B cell (primary cell): ENCODE results near the gene SLC38A1. TPM values are rescaled to one million over a fixed set of nuclear protein-coding genes. Genes with fewer than 3 reads are reported as not detected.

Source experiments
- ATAC-seq: fragments of 200-7000 bp; cut with Tn5 transposase; one replicate; pipeline ENCODE4 v1.10.0; 2021; ENCODE audit warnings: low read depth, mild to moderate bottlenecking, moderate number of reproducible peaks, moderate library complexity
- CTCF ChIA-PET: fragments of 350-600 bp; sonication (Branson Sonifier 250); formaldehyde crosslinking; loops from one replicate; lab custom pipeline; 2021; ENCODE audit warnings: antibody characterized with exemption, inconsistent platforms; lab: Charles Lee
- POLR2A ChIA-PET: fragments of 350-600 bp; sonication (Branson Sonifier 250); formaldehyde crosslinking; loops from one replicate; lab custom pipeline; 2021; ENCODE audit warnings: antibody characterized with exemption; lab: Charles Lee
- DNase-seq: peaks from one replicate; pipeline ENCODE4 v3.0.0; 2013
- H2AFZ ChIP-seq: 2 replicates; pipeline ENCODE4 v1.6.1; 2012; ENCODE audit warnings: mild to moderate bottlenecking, low read depth, low read length; ENCODE audit not compliant: insufficient read depth, poor library complexity, severe bottlenecking
- H3K27ac ChIP-seq, 2 donors: 1 replicate in 1 of 2; 2 replicates in 1 of 2; pipeline ENCODE4 v1.5.1; 2012 to 2013; ENCODE audit warnings: low read length in 2 of 2, mild to moderate bottlenecking in 2 of 2, moderate library complexity in 1 of 2
- H3K27me3 ChIP-seq, 4 experiments: fragments of 200-600 bp in 1 of 4; sonication (generic) in 1 of 4; replicated peaks in 1 of 4; 1 replicate in 2 of 4; 2 replicates in 2 of 4; pipeline versions ENCODE4 v1.6.1 to v1.7.0; 2013 to 2016; ENCODE audit warnings: low read length in 3 of 4, mild to moderate bottlenecking in 2 of 4, mixed read lengths in 1 of 4, moderate library complexity in 1 of 4; ENCODE audit not compliant: insufficient read depth in 4 of 4, control insufficient read depth in 3 of 4; ENCODE audit errors: control extremely low read depth in 1 of 4
- H3K36me3 ChIP-seq, 2 experiments: replicated peaks in 1 of 2; 1 replicate in 1 of 2; 2 replicates in 1 of 2; pipeline versions ENCODE4 v1.6.1 to v1.7.1; 2013; ENCODE audit warnings: low read length in 1 of 2; ENCODE audit not compliant: insufficient read depth in 2 of 2, control insufficient read depth in 1 of 2; ENCODE audit errors: control extremely low read depth in 1 of 2, extremely low read depth in 1 of 2
- H3K4me1 ChIP-seq, 2 donors: fragments of 200-600 bp in 1 of 2; sonication (generic) in 1 of 2; 1 replicate in 1 of 2; 2 replicates in 1 of 2; pipeline versions ENCODE4 v1.5.1 to v1.6.1; 2013 to 2017; ENCODE audit warnings: low read length in 2 of 2; ENCODE audit not compliant: control insufficient read depth in 2 of 2, insufficient read depth in 2 of 2
- H3K4me2 ChIP-seq: replicated peaks from 2 replicates; pipeline ENCODE3; 2012; ENCODE audit warnings: mild to moderate bottlenecking, low read depth, low read length; ENCODE audit not compliant: poor library complexity, severe bottlenecking
- H3K4me3 ChIP-seq, 5 experiments: fragments of 200-600 bp in 1 of 5; sonication (generic) in 1 of 5; 1 replicate in 3 of 5; 2 replicates in 2 of 5; pipeline versions ENCODE4 v1.5.1 to v1.7.0; 2011 to 2016; ENCODE audit warnings: low read length in 4 of 5, mild to moderate bottlenecking in 4 of 5, low read depth in 2 of 5, control low read depth in 1 of 5, moderate library complexity in 1 of 5; ENCODE audit not compliant: insufficient read depth in 1 of 5; ENCODE audit errors: control extremely low read depth in 1 of 5, extremely low read depth in 1 of 5
- H3K79me2 ChIP-seq: fragments of 200-600 bp; sonication (generic); one replicate; pipeline ENCODE4 v1.6.0; 2016; ENCODE audit warnings: low read length; ENCODE audit not compliant: control insufficient read depth, insufficient read depth
- H3K9ac ChIP-seq: fragments of 200-600 bp; sonication (generic); 2 replicates; pipeline ENCODE4 v1.6.1; 2017; ENCODE audit warnings: mild to moderate bottlenecking, low read length, moderate library complexity
- H3K9me3 ChIP-seq, 3 donors: one replicate each; pipeline versions ENCODE4 v1.6.1 to v1.7.1; 2013; ENCODE audit warnings: low read length in 2 of 3; ENCODE audit not compliant: control insufficient read depth in 2 of 3, insufficient read depth in 1 of 3; ENCODE audit errors: control extremely low read depth in 1 of 3
- H4K20me1 ChIP-seq: 2 replicates; pipeline ENCODE4 v1.6.0; 2012; ENCODE audit warnings: mild to moderate bottlenecking, low read length; ENCODE audit not compliant: insufficient read depth, control insufficient read depth, poor library complexity, severe bottlenecking
- H3K27ac Mint-ChIP-seq: one replicate; pipeline ENCODE4 v1.8.0; 2021; ENCODE audit warnings: mixed read lengths
- H3K27me3 Mint-ChIP-seq: one replicate; pipeline ENCODE4 v1.8.0; 2021; ENCODE audit warnings: mixed read lengths
- H3K4me1 Mint-ChIP-seq: one replicate; pipeline ENCODE4 v1.8.0; 2021; ENCODE audit warnings: mixed read lengths
- H3K4me3 Mint-ChIP-seq: one replicate; pipeline ENCODE4 v1.8.0; 2021; ENCODE audit warnings: mixed read lengths
- H3K9me3 Mint-ChIP-seq: one replicate; pipeline ENCODE4 v1.8.0; 2022; ENCODE audit warnings: mixed read lengths; ENCODE audit not compliant: insufficient read depth
- CTCF ChIP-seq: fragments of 200-600 bp; IDR thresholded peaks from one replicate; pipeline ENCODE4 v1.8.0; 2022; ENCODE audit warnings: antibody characterized with exemption, mild to moderate bottlenecking
- EZH2 ChIP-seq: IDR thresholded peaks from 2 replicates; pipeline ENCODE4 v1.6.1; 2012; ENCODE audit warnings: borderline replicate concordance, low read depth, mild to moderate bottlenecking, moderate library complexity, low read length; ENCODE audit not compliant: insufficient read depth, poor library complexity, severe bottlenecking
- WGBS: methylation state at CpG from one replicate; pipeline ENCODE4 v1.1.5; 2013; ENCODE audit warnings: missing lambda C conversion rate; ENCODE audit not compliant: insufficient coverage; 5-methylcytosine and 5-hydroxymethylcytosine counted together
- intact Hi-C: fragments of 100-400 bp; cut with micrococcal nuclease; formaldehyde crosslinking; loops from one replicate; pipeline ENCODE4 v1.10.0; 2022
- polyA plus RNA-seq: library from polyadenylated mRNA; depleted of rRNA; stranded (reverse); fragments of >200 nt; gene quantifications from 2 replicates; pipeline ENCODE4 v1.2.3, GENCODE V29; 2012
- total RNA-seq, 2 donors: library from RNA; stranded (reverse); fragments of 120-200 nt in 1 of 2; gene quantifications; 1 replicate in 1 of 2; 2 replicates in 1 of 2; pipeline versions ENCODE4 v1.2.3 to v1.2.4, GENCODE V29; 2013 to 2022

Gene SLC38A1
- total and polyA plus RNA-seq, 2 donors (not counting 1 experiment from before 2014, with no cell fraction given), result 38.1 to 205 TPM

- CTCF ChIA-PET, result interaction anchor here (0.9 to 1.6 kb wide), 2 partner anchors 16 to 158 kb away, joined by 3 read pairs; no protein-coding TSS in a partner anchor
- H3K27me3 Mint-ChIP-seq, result peaks cover 20% of the 10 kb centered on the region
- no peak for DNase-seq
- H3K4me1 ChIP-seq, result no peaks in the 10 kb centered on the region
- peaks cover 2% of the 10 kb centered on the region for H3K4me1 Mint-ChIP-seq
- H3K79me2 ChIP-seq, result no peaks in the 10 kb centered on the region
- H2AFZ ChIP-seq, result no peak overlapping the region
- peaks cover 0 to 5% (median 3%) of the 10 kb centered on the region in 4 experiments for H3K27me3 ChIP-seq
- ATAC-seq, result no peak
- H4K20me1 ChIP-seq, result no peaks in the 10 kb centered on the region
- WGBS, result 100% methylated on average over 1 of the region's 2 CpGs
- intact Hi-C loops, result no loop called here
- H3K4me2 ChIP-seq, result no peak overlapping the region
- H3K27ac ChIP-seq, result no peak overlapping the region
- H3K9me3 ChIP-seq, result no peaks in the 10 kb centered on the region
- H3K4me3 Mint-ChIP-seq, result no peak overlapping the region
- no peak overlapping the region for H3K4me3 ChIP-seq
- no peaks in the 10 kb centered on the region for H3K9me3 Mint-ChIP-seq
- no peak overlapping the region for H3K9ac ChIP-seq
- H3K36me3 ChIP-seq, result no peaks in the 10 kb centered on the region
- no peak for TF ChIP-seq CTCF
- no peak for TF ChIP-seq EZH2
- no peak overlapping the region for H3K27ac Mint-ChIP-seq
- POLR2A ChIA-PET, result interaction anchor here (0.6 kb wide), 1 partner anchor 731 kb away, joined by 3 read pairs; no protein-coding TSS in a partner anchor
These were observed 124.4 kb downstream of the SLC38A1 start for GRCh38 chr12:46144433-46144832.

- no peak overlapping the region for H3K9ac ChIP-seq
- H3K36me3 ChIP-seq, result no peaks in the 10 kb centered on the region
- no peak overlapping the region for H2AFZ ChIP-seq
- Mint-ChIP-seq H3K4me3 (no peak overlapping the region), H3K4me1 (no peaks in the 10 kb centered on the region), H3K27me3 (peaks cover 7% of the 10 kb centered on the region), H3K9me3 (no peaks in the 10 kb centered on the region), H3K27ac (no peak overlapping the region)
- ATAC-seq (no peak), DNase-seq (no peak)
- H3K27ac ChIP-seq, result no peak overlapping the region
- WGBS, result 92% methylated on average over 2 of the region's 2 CpGs
- POLR2A ChIA-PET, result no interaction called here
- intact Hi-C loops, result no loop called here
- no peak overlapping the region for H3K4me2 ChIP-seq
- peaks cover 0 to 1% (median 0%) of the 10 kb centered on the region in 3 donors for H3K9me3 ChIP-seq
- no peak overlapping the region for H3K4me3 ChIP-seq
- H3K4me1 ChIP-seq, result no peaks in the 10 kb centered on the region
- no peak for TF ChIP-seq CTCF
- no peak for TF ChIP-seq EZH2
- no peaks in the 10 kb centered on the region for H3K79me2 ChIP-seq
- no peaks in the 10 kb centered on the region for H3K27me3 ChIP-seq
- CTCF ChIA-PET, result interaction anchor here (1.5 to 4.2 kb wide), 2 partner anchors 11 to 167 kb away, joined by 3 to 19 read pairs; no protein-coding TSS in a partner anchor
- H4K20me1 ChIP-seq, result no peaks in the 10 kb centered on the region
These were observed 132.6 kb downstream of the SLC38A1 start for GRCh38 chr12:46136249-46136648.
